Astrocyte (in vitro differentiated cells and primary cell): ENCODE data around the gene GLTPD2. TPM values are rescaled to one million over a fixed set of nuclear protein-coding genes. Genes with fewer than 3 reads are reported as not detected.

Experiments used
- DNase-seq: peaks from one replicate; pipeline ENCODE4 v3.0.0-alpha.2; 2010; ENCODE audit warnings: low read depth
- FAIRE-seq: peaks from 2 replicates; lab custom pipeline; 2011; peaks lifted over from hg19 to GRCh38; lab: Jason Lieb, UNC
- H2AFZ ChIP-seq: 2 replicates; pipeline ENCODE4 v1.6.0; 2012; ENCODE audit warnings: low read depth, low read length, inconsistent platforms
- H3K27ac ChIP-seq: 2 replicates; pipeline ENCODE4 v1.5.1; 2011; ENCODE audit warnings: low read depth, low read length, inconsistent platforms
- H3K27me3 ChIP-seq: 2 replicates; pipeline ENCODE4 v1.6.0; 2011; ENCODE audit warnings: low read length, inconsistent platforms; ENCODE audit not compliant: insufficient read depth
- H3K36me3 ChIP-seq: 2 replicates; pipeline ENCODE4 v1.5.1; 2011; ENCODE audit warnings: low read length, inconsistent platforms; ENCODE audit not compliant: insufficient read depth
- H3K4me1 ChIP-seq: 2 replicates; pipeline ENCODE4 v1.5.1; 2011; ENCODE audit warnings: low read length, inconsistent platforms; ENCODE audit not compliant: insufficient read depth
- H3K4me2 ChIP-seq: 2 replicates; pipeline ENCODE4 v1.6.0; 2012; ENCODE audit warnings: low read length, inconsistent platforms
- H3K4me3 ChIP-seq: 2 replicates; pipeline ENCODE4 v1.5.1; 2011; ENCODE audit warnings: low read depth, mild to moderate bottlenecking, low read length, inconsistent platforms; ENCODE audit not compliant: insufficient read depth
- H3K79me2 ChIP-seq: 2 replicates; pipeline ENCODE4 v1.6.0; 2012; ENCODE audit warnings: mild to moderate bottlenecking, low read length, inconsistent platforms; ENCODE audit not compliant: insufficient read depth
- H3K9ac ChIP-seq: 2 replicates; pipeline ENCODE4 v1.6.0; 2012; ENCODE audit warnings: mild to moderate bottlenecking, low read length, inconsistent platforms
- H3K9me3 ChIP-seq: 2 replicates; pipeline ENCODE4 v1.5.1; 2012; ENCODE audit warnings: low read depth, mild to moderate bottlenecking, low read length, inconsistent platforms; ENCODE audit not compliant: insufficient read depth
- H4K20me1 ChIP-seq: 2 replicates; pipeline ENCODE4 v1.6.0; 2012; ENCODE audit warnings: low read length, inconsistent platforms; ENCODE audit not compliant: insufficient read depth
- H3K27ac Mint-ChIP-seq: one replicate; pipeline ENCODE4 v1.8.0; 2021; ENCODE audit warnings: mild to moderate bottlenecking, mixed read lengths; ENCODE audit not compliant: unreplicated experiment
- H3K27me3 Mint-ChIP-seq: one replicate; pipeline ENCODE4 v1.8.0; 2021; ENCODE audit warnings: low read depth, mixed read lengths; ENCODE audit not compliant: unreplicated experiment
- H3K36me3 Mint-ChIP-seq: one replicate; pipeline ENCODE4 v1.8.0; 2021; ENCODE audit warnings: low read depth, mixed read lengths; ENCODE audit not compliant: unreplicated experiment
- H3K4me1 Mint-ChIP-seq: one replicate; pipeline ENCODE4 v1.8.0; 2021; ENCODE audit warnings: low read depth, mixed read lengths; ENCODE audit not compliant: unreplicated experiment
- H3K4me3 Mint-ChIP-seq: one replicate; pipeline ENCODE4 v1.8.0; 2021; ENCODE audit warnings: mild to moderate bottlenecking, moderate library complexity, mixed read lengths; ENCODE audit not compliant: unreplicated experiment
- H3K9me3 Mint-ChIP-seq: one replicate; pipeline ENCODE4 v1.8.0; 2021; ENCODE audit warnings: mild to moderate bottlenecking, mixed read lengths; ENCODE audit not compliant: unreplicated experiment
- EZH2 ChIP-seq: IDR thresholded peaks from 2 replicates; pipeline ENCODE4 v1.6.1; 2012; ENCODE audit warnings: mild to moderate bottlenecking, low read length, inconsistent platforms; ENCODE audit not compliant: insufficient read depth
- total RNA-seq: library from RNA; stranded (reverse); gene quantifications from 2 replicates; pipeline ENCODE4 v1.2.1, GENCODE V29; 2021
- TF ChIP-seq, protein P1 (sequence below): IDR thresholded peaks from 2 replicates; pipeline ENCODE4 v1.5.1; 2011; ENCODE audit warnings: low read depth, mild to moderate bottlenecking, inconsistent platforms, low read length, moderate library complexity; ENCODE audit not compliant: insufficient read depth

Gene GLTPD2
- total RNA-seq, 1 donor from 2014 or later, result not detected

DNA sequence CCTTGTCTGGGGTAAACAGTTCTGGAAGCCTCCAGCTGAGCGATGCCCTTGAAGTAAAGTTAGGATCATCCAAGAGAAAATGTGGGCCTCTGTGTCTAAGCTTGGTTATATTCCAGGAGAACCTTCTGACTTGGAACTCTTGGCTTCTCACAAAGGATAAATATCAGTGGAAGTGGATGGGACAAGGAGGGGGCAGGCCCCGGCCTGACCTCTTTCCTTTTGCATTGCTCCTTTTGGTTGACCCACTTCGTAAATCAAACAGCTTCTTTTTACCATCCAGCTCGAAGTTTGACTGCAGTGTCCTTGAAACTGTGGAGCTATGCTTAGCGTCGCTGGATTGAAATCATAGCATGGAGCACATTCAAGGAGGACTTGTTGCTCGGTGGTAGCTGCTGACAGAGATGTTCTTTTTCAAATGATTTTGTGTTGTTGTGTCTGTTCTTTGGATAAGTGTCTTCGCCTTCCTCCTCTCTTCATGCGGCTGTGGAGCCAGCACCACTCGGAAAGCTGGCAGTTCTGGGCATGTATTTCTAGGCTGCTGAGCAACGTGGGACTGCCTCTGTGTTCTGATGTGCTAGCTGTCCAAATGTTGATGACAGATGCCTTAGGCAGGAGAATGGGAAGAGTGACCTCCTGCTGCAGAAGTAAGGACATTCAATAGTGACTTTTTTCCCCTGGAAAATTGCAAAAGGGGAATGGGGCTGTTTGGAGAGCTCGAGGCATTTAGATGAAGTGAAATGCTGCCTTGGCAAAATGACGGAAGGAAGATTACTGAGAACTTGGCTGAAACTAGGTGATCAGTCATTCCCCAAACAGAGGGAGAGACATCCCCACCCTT is 48.9 kb downstream of the GLTPD2 start:
- Histone ChIP-seq H3K79me2 (peaks cover 86% of the 10 kb centered on the region), H4K20me1 (peaks cover 83% of the 10 kb centered on the region), H3K4me2 (no peak overlapping the region), H3K4me3 (no peak overlapping the region), H3K9me3 (no peaks in the 10 kb centered on the region), H3K27ac (no peak overlapping the region), H3K9ac (no peak overlapping the region), H3K36me3 (no peaks in the 10 kb centered on the region), H2AFZ (no peak overlapping the region), H3K27me3 (no peaks in the 10 kb centered on the region), H3K4me1 (peaks cover 15% of the 10 kb centered on the region)
- no peaks in the 10 kb centered on the region for H3K27me3 Mint-ChIP-seq
- no peak overlapping the region for H3K4me3 Mint-ChIP-seq
- FAIRE-seq (no peak), DNase-seq (no peak)
- peaks cover 8% of the 10 kb centered on the region for H3K36me3 Mint-ChIP-seq
- TF ChIP-seq, protein P1, sequence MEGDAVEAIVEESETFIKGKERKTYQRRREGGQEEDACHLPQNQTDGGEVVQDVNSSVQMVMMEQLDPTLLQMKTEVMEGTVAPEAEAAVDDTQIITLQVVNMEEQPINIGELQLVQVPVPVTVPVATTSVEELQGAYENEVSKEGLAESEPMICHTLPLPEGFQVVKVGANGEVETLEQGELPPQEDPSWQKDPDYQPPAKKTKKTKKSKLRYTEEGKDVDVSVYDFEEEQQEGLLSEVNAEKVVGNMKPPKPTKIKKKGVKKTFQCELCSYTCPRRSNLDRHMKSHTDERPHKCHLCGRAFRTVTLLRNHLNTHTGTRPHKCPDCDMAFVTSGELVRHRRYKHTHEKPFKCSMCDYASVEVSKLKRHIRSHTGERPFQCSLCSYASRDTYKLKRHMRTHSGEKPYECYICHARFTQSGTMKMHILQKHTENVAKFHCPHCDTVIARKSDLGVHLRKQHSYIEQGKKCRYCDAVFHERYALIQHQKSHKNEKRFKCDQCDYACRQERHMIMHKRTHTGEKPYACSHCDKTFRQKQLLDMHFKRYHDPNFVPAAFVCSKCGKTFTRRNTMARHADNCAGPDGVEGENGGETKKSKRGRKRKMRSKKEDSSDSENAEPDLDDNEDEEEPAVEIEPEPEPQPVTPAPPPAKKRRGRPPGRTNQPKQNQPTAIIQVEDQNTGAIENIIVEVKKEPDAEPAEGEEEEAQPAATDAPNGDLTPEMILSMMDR, result no peak
- no peak for TF ChIP-seq EZH2
- no peaks in the 10 kb centered on the region for H3K9me3 Mint-ChIP-seq
- H3K4me1 Mint-ChIP-seq, result peaks cover 27% of the 10 kb centered on the region
- no peak overlapping the region for H3K27ac Mint-ChIP-seq

DNA sequence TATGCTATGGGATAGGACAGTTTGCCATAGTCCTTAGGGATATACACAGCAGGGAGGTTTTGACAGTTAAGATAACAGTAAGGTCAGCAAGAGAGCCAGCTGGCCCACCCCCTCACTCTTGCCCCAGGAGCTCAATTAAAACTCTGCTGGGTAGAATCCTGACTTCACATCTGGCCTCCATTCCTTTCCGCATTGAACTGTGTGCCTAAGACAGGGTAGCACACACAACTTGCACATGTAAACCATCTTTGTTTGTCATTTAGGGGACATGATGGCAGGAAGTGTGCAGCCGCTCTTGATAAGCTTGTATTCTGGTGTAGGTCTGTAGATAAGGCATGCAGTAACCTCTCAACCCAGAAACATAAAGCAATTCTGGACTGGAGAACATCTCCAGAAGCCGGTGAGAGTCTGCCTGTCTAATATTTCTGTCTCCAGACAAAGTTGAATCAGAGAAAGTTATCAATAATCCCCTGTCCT is 49.6 kb downstream of the GLTPD2 start:
- Histone ChIP-seq H2AFZ (no peak overlapping the region), H3K4me3 (no peak overlapping the region), H3K4me1 (peaks cover 15% of the 10 kb centered on the region), H3K9ac (no peak overlapping the region), H4K20me1 (peaks cover 88% of the 10 kb centered on the region), H3K4me2 (no peak overlapping the region), H3K27me3 (no peaks in the 10 kb centered on the region), H3K79me2 (peaks cover 89% of the 10 kb centered on the region), H3K36me3 (no peaks in the 10 kb centered on the region), H3K9me3 (no peaks in the 10 kb centered on the region), H3K27ac (no peak overlapping the region)
- no peaks in the 10 kb centered on the region for H3K27me3 Mint-ChIP-seq
- FAIRE-seq (no peak), DNase-seq (no peak)
- peaks cover 8% of the 10 kb centered on the region for H3K36me3 Mint-ChIP-seq
- H3K9me3 Mint-ChIP-seq, result no peaks in the 10 kb centered on the region
- no peak overlapping the region for H3K4me3 Mint-ChIP-seq
- no peak overlapping the region for H3K27ac Mint-ChIP-seq
- TF ChIP-seq, protein P1, result no peak
- TF ChIP-seq EZH2, result no peak
- peaks cover 27% of the 10 kb centered on the region for H3K4me1 Mint-ChIP-seq

DNA sequence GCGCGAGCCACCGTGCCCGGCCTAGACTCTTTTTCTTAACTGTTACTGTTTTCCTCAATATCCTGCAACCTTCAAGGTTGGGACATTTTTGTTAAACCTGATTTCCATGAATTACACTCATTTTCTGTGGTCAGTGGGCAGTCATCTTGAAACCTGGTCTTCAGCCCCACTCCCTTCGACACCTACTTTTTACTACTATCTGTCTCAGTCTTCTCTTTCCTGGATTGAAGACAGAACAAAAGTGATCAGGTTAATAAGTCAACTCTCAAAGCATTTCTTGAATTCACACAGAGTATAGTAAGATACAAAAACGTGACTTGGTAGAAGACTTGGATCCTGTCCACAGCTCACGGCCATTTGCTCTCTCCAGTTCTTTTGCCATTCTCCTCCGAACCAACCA is 50.5 kb downstream of the GLTPD2 start:
- Mint-ChIP-seq H3K27me3 (no peaks in the 10 kb centered on the region), H3K4me1 (peaks cover 26% of the 10 kb centered on the region), H3K9me3 (no peaks in the 10 kb centered on the region), H3K36me3 (peaks cover 8% of the 10 kb centered on the region), H3K4me3 (no peak overlapping the region), H3K27ac (no peak overlapping the region)
- H4K20me1 ChIP-seq, result peaks cover 92% of the 10 kb centered on the region
- TF ChIP-seq, protein P1, result no peak
- no peak for TF ChIP-seq EZH2
- no peaks in the 10 kb centered on the region for H3K9me3 ChIP-seq
- no peak overlapping the region for H3K4me2 ChIP-seq
- no peak overlapping the region for H2AFZ ChIP-seq
- H3K4me3 ChIP-seq, result no peak overlapping the region
- DNase-seq (no peak), FAIRE-seq (no peak)
- H3K27me3 ChIP-seq, result no peaks in the 10 kb centered on the region
- no peaks in the 10 kb centered on the region for H3K36me3 ChIP-seq
- H3K9ac ChIP-seq, result no peak overlapping the region
- H3K79me2 ChIP-seq, result peaks cover 87% of the 10 kb centered on the region
- H3K27ac ChIP-seq, result no peak overlapping the region
- H3K4me1 ChIP-seq, result peaks cover 9% of the 10 kb centered on the region
